ENCODE measurements around the gene SNTB2.
"Not testable (repeated sequence)": the region's sequence is repeated elsewhere in the genome, so short reads cannot be mapped to it uniquely, and the experiment has no call there.

Gene SNTB2

DNA sequence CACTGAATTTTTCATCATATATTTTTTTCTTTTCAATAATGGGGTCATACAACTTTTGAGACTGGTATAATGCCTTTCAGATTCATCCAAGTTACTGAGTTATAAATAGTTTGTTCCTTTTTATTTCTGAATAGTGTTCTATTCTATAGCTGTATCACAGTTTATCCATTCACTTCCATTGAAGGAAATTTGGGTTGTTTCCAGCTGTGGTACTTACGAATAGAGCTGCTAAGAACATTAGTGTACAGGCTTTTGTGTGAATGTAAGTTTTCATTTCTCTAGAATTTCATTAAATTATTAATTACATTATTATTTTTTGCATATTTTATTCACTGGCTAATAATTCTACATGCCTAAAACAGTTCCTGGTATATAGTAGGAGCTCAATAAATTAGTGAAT, 52.9 kb downstream of the SNTB2 start:
- DNase-seq: no peak

DNA sequence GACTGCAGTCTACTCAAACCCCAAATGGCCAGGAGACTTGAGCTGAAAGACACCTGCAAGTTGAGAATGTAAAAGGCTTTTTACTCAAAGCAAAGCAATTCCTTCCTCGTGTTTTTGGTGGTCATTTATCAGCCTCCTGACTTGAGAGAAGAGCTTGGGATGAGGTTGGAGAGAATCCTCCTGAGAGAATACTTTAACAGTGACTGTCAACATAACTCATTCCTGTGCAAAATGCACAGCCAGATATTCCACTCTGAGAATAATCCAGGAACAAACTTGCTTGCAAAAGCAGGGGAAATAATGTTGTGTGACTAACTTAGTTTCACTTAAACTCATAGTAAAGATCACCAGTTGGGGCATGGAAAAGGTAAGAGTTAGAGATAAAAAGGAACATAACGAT, 53.4 kb downstream of the SNTB2 start:
- DNase-seq: no peak

DNA sequence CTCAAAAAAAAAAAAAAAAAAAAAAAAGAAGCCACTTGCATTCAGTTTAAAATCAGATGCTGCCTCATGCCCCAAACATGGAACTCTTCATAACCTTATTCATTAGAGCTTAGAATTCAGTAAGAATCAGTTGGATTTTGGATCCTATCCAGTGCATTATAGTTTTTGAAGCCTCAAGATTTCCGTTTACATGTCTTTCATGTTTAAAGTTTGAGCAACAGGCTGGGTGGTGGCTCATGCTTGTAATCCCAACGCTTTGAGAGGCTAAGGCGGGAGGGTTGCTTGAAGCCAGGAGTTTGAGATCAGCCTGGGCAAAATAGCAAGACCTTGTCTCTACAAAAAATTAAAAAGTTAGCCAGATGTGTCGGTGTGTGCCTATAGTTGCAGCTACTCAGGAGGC, 55.0 kb downstream of the SNTB2 start:
- no peak for DNase-seq

DNA sequence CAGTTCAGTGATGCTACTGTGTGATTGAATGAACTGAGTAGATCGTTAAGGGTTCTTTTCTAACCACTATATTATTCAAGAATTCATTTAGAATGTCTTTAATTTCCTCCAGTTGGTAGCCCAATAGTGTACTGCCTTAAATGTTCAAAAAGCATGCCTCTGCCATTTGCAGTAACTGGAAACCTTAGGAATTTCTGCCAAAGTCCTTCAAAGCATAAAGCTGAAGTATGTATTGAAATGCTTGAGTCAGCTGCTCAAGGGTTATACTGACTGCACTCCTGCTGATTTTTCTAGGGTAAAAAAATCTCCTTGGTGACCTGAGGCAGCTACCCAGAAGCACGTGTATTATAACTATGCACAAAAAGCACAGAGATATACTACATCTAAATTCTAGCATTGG, 56.5 kb downstream of the SNTB2 start:
- DNase-seq: no peak

DNA sequence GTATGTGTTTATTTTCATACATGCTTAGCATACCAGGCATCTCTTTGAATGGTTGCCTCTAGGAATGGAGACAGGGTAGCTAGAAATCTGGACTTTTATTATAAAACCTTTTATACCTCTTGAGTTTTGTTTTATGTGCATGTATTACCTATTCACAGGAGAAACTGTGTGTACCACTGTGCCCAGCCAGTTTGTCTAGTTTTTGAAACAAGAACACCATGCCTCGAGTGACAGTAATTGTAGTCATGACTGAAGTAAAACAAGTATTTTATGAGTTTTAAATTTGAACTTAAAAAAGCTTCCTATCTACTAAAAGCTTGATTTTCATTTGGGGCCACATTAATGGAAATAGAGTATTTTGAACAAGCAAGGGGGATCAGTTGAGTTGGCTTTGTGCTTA, 57.4 kb downstream of the SNTB2 start:
- no peak for DNase-seq

DNA sequence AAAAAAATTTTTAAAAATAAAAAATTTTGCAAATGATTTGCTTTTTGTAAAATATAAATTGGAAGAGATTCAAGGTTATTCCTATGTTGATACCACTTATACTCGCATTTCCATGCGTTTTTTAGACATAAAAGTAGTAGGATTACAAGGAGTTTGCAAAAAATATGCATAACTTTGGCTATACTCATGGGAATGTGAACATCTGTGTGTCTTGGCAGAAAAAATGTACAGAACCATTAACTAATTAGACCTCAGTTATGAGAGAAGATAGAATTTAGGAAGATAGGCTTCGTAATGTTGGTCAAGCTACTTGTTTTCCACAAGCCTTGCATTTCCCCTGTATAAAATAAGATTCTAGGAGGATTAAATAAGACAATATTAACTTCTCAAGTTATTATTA, 63.1 kb downstream of the SNTB2 start:
- no peak for DNase-seq

DNA sequence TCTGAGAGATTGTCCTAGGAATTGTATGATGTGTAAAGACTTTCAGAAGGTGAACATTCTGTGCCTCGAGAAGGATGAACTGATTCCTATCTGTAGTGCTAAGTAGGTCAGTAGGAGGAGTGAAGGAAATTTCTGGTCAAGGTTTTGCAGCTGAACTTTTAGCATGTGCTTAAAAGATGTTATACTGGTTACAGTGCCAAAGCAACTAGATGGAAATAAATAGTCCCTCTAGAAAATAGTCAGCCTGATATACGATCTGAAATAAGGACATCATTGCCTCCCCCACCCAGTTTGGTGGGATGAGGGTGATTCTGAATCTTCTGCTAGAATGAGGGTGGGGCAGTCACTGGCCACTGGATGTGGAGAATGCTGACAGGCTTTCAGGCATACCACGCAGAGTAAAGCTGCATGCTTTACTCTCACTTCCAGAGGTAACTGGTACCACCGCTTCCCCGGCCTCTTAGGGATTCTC, 66.9 kb downstream of the SNTB2 start:
- DNase-seq: no peak

DNA sequence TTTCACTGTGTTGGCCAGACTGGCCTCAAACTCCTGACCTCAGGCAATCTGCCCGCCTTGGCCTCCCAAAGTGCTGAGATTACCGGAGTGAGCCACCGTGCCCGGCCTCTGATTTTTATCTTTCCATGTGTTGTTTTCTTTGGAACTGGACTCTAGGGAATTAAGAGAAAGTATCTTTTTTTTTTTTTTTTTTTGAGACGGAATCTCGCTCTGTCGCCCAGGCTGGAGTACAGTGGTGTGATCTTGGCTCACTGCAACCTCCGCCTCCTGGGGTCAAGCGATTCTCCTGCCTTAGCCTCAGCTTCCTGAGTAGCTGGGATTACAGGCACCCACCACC, 72.4 kb downstream of the SNTB2 start:
- not testable (repeated sequence) for DNase-seq

DNA sequence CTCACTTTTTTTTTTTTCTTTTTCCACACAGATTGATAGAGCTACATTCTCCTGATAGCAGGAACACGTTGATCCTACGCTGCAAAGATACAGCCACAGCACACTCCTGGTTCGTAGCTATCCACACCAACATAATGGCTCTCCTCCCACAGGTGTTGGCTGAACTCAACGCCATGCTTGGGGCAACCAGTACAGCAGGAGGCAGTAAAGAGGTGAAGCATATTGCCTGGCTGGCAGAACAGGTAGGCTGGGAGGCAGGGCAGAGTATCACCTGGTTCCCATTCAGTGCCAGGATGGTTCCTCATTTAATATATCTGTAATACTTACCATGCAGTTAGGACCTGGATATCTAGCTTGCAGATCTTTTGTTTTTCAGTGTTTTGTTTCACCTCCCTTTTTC, 73.1 kb downstream of the SNTB2 start:
- no peak for DNase-seq

DNA sequence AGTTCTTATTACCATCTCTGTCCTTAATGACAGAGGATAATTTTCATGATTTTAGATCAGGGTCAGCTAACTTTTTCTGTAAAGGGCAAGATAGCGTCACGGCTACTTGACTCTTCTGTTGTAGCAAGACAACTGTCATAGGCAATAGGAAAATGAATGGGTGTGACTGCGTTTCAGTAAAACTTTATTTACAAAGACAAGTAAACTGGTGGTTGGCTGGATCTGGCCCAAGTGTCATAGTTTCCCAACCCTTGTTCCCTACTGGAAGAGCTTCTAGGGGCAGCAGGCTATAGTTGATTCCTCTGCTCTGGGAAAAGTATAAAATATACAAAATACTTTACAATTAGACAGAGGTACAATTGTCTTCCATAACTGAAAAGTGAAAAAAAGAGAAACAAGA, 73.5 kb downstream of the SNTB2 start:
- DNase-seq: no peak

DNA sequence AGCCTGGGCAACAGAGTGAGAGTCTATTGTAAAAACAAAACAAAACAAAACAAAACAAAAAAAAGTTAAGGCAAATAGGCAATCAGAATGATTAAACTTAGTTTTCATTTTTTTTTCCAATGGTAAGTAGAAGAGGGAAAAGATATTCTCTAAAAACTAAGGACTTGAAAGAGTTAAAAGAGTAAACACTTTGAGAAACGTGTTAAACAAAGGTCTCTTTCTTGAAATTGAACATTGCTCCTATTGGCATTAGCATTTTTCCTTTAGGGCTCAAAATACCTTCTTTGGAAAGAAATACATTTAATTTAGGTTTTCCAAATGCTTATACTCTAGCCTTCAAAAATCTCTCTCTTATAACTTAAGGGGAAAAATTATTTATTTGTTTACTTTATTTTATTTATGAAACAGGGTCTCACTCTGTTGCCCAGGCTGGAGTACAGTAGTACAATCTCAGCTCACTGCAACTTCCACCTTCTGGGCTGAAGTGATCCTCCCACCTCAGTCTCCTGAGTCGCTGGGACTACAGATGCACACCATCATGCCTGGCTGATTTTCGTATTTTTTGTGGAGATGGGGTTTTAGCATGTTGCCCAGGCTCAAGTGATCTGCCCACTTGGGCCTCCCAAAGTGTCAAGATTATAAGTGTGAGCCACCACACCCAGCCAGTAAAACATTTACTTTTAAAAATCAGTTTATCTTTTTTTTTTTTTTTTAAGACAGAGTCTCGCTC, 79.5 kb downstream of the SNTB2 start:
- no peak for DNase-seq

DNA sequence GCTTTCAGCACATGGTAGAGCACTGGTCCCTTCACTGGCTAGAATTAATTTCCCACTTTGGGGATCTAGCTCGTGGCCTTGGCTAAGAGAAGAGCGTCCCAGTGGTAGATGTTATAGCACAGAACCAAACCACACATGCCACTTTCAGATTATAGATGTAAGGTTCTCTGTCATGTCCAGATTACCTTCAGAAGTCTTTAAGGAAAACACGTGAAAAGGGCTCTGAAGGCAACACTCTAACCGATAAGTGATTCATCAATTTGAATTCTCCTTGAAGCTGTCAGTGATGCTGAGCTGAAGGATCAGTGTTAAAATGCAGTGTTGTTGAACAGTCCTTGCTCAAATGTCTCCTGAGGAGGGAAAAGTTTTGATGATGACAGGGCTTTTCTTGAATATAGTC, 80.7 kb downstream of the SNTB2 start:
- DNase-seq: no peak

DNA sequence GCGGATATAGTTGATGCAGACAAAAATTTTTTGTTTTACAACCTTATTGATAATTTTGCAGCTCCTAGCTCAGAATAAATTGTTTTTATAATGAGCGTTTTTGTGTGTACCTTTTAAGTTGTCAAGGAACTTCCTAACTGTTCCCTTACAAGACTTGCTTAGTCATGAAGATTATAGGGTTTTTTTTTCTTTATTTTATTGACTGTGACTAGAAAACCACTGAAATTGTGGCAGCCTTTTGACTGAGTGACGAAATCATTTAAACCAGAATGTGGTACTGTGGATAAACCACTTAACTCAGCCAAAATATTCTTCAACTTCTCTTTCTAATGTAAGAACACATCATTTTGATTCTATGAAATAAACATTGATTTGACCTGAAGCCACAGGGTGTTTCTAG, 83.4 kb downstream of the SNTB2 start:
- DNase-seq: no peak

DNA sequence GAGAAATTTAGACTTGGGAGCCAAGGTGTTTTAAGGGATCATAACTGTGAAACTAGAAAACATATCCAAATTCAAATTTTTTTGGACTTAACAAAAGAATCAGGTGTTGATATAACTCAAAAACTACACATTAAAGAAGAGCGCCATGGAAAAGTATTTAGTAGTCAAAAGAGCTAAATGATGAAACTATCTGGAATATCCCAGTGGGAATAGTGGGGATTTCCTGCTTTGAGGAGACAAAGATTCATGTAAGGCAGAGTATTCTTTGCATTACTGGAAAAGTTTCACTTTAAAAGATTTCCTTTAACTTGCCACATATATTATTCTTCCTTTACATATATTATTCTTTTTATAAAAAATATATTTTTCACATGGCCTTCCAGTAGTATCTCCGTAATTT, 83.9 kb downstream of the SNTB2 start:
- DNase-seq: no peak

DNA sequence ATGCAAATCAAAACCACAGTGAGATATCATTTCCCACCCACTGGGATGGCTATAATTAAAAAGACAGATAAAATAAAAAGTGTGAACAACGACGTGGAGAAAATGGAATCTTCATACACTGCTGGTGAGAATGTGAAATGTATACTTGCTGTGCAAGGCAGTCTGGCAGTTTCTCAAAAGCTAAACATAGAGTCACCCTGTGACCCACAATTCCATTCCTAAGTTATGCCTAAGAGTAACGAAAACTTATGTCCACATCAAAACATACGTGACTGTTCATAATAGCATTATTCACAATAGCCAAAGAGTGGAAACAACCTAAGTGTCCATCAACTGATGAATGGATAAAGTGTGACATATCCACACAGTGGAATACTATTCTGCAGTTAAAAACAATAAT, 86.0 kb downstream of the SNTB2 start:
- no peak for DNase-seq

DNA sequence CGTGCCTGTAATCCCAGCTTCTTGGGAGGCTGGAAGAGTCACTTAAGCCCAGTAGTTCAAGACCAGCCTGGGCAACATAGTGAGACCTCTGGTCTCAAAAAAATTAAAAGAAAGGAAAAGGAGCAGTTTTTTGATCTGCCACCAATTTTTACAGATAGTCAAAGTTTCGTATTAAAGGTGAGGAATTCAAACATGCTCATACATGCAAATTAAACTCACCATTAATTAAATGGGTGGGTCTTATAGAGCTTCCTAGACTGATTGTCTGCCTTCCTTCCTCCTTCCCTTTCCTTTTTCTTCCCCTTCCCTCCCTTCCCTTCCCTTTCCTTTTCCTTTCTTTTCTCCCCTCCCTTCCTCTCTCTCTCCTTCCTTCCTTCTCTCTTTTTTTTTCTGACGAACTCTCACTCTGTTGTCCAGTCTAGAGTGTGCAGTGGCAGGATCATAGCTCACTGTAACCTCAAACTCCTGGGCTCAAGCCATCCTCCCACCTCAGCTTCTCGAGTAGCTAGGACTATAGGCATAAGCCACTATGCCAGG, 87.8 kb downstream of the SNTB2 start:
- no peak for DNase-seq

DNA sequence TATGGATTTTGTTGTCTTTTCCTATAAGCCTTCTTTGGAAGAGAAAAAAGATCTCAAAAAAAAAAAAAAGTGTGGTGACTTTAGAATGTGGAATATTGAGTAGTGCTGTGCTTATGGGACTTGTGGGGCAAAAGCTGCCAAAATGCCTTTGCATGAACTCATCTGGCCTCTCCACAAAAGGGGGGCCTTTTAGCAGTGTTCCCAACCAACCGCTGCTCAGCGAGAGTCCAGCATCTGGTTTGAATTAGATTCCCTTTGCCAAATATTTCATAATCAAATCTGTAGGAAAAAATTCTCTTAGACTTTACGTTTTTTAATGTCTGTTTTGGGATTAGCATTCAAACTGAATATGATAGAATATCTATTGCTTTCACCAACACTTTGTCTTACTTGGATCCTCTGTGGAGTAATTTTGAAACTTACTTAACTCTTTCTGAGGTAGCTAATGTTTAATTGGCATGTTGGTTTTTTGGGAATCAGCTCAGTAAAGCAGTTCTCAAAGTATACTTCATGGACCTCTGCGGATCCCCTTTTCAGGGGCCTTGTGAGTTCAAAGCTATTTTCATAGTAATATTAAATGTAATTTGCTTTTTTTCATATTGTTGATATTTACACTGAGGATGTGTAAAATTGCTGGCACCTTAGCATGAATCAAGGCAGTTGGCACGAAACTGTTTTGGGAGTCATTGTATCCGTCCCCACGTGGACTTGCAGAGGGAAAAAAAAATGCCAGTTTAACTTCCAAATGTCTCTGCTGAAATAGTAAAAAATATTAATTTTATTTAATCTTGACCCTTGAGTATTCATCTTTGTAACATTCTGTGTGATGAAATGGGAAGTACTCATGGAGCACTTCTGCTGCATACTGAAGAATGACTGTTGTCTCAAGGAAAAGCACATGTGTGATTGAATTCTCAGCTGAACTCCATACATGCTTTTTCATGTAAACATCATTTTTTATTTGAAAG, 89.5 kb downstream of the SNTB2 start:
- DNase-seq: no peak

DNA sequence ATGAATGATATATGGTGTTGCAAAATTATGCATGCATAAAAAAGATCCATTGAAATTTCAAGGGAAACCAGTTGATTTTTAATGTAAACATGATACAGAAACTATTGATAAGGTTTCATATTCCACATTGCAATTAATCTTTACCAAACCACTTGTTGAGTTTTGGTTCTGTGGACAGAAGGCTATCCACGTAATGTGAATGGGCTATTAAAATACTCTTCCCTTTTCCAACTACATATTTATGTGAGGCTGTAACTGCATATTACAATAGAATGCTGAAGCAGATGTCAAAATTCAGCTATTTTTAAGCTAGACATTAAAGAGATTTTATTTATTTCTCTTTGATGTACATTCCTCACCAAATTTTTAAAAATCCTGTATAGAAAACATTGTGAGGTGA, 90.4 kb downstream of the SNTB2 start:
- DNase-seq: no peak

DNA sequence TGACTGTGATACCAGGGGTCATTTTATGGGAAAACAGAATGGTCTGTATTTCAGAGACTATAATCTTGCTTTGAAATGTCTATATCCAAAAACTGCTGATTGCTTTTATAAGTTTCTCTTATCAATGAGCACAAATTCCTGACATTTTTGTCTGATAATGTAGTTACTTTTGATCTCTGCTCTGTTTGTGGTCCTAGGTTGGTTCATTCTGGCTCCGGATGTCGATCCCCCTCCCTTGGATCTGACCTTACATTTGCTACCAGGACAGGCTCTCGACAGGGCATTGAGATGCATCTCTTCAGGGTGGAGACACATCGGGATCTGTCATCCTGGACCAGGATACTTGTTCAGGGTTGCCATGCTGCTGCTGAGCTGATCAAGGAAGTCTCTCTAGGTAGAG, 96.9 kb downstream of the SNTB2 start:
- DNase-seq: no peak

DNA sequence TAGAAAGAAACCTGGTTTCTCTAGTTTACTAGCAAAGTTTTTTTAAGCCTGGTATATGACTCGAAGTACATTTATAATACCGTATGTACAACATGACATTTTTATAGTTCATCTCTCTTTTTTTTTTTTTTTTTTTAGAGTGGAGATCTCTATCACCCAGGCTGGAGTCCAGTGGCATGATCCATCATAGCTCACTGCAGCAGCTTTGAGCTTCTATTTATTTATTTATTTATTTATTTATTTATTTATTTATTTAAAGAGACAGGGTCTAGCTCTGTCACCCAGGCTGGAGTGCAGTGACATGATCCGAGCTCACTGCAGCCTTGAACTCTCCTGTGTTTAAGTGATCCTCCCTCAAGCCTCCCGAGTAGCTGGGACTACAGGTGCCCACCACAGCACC, 98.3 kb downstream of the SNTB2 start:
- DNase-seq: no peak

DNA sequence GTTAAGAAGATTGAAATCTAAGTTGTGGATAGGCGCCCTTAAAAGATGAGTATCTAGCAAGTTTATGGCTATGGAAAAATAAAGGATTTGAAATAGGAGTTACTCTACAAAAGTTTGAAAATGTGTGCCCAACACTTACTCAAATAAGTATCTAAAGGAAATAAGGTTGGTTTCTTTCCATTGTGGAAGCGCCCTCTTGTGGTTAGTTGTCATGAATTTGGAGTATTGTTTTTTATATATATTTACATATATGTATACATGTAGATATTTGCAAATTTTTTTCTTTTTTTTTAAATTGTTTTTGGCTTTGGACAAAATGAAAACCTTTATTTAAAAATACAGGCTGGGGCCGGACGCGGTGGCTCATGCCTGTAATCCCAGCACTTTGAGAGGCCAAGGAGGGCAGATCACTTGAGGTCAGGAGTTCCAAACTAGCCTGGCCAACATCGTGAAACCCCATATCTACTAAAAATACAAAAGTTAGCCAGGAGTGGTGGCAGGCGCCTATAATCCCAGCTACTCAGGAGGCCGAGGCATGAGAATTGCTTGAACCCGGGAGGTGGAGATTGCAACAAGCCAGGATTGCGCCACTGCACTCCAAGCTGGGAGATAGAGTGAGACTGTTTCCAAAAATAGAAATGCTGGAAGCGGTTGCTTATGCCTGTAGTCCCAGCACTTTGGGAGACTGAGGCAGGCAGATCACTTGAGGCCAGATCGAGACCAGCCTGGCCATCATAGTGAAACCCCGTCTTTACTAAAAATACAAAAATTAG, 100.2 kb downstream of the SNTB2 start:
- DNase-seq: peak; percentile 63

DNA sequence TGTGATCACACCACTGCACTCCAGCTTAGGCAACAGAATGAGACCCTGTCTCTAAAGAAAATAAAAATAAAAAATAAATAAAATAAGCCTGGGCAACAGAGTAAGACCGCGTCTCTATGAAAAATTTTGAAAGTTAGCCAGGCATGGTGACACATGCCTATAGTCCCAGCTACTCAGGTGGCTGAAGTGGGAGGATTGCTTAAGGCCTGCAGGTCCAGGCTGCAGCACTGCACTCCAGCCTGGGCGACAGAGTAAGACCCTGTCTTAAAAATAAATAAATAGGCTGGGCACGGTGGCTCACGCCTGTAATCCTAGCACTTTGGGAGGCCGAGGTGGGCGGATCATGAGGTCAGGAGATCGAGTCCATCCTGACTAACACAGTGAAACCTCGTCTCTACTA, 104.7 kb downstream of the SNTB2 start:
- not testable (repeated sequence) for DNase-seq

DNA sequence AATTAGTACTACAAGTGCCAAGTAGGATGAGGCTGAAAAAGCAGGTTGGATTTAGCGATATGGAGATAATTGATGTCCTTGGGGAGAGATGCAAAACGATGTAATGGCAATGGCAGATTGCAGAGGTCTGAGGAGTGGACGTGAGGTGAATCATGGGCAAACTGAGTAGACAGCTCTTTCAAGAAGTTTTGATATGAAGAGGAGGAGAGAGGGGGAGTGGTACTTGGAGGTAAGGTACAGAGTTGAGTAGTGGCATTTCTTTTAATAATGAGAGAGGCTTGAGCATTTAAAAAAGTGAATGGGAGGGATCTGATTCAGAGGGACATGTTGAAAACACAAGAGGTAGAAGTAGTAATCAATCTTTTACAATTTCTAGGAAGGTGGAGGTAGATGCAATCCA, 106.4 kb downstream of the SNTB2 start:
- peak; percentile 38 for DNase-seq
